Kidney (tissue), 14 donors: ENCODE data around the gene CHD5. TPM values are rescaled to one million over a fixed set of nuclear protein-coding genes. Genes with fewer than 3 reads are reported as not detected.

Experiments used
- DNase-seq, 5 donors: peaks; one replicate each; pipeline ENCODE4 v3.0.0-alpha.2; 2013 to 2020
- FAIRE-seq: peaks from 2 replicates; lab custom pipeline; 2012; peaks lifted over from hg19 to GRCh38; lab: Jason Lieb, UNC
- H3K27ac ChIP-seq, 2 donors: one replicate each; pipeline ENCODE4 v1.7.0; 2013; ENCODE audit warnings: low read depth in 2 of 2, low read length in 2 of 2, inconsistent platforms in 1 of 2
- H3K27me3 ChIP-seq: one replicate; pipeline ENCODE4 v1.7.1; 2013; ENCODE audit warnings: low read length, inconsistent platforms; ENCODE audit not compliant: control insufficient read depth, insufficient read depth
- H3K36me3 ChIP-seq, 3 donors: one replicate each; pipeline versions ENCODE4 v1.7.0 to v1.7.1; 2013; ENCODE audit warnings: low read length in 3 of 3, control low read depth in 1 of 3, inconsistent platforms in 1 of 3; ENCODE audit not compliant: insufficient read depth in 3 of 3, control insufficient read depth in 2 of 3
- H3K4me1 ChIP-seq, 3 donors: one replicate each; pipeline versions ENCODE4 v1.7.0 to v1.7.1; 2013; ENCODE audit warnings: low read length in 3 of 3, inconsistent platforms in 1 of 3, low read depth in 1 of 3; ENCODE audit not compliant: control insufficient read depth in 2 of 3, insufficient read depth in 2 of 3
- H3K4me3 ChIP-seq, 3 donors: one replicate each; pipeline versions ENCODE4 v1.7.0 to v1.8.1; 2013; ENCODE audit warnings: low read length in 3 of 3, control low read depth in 1 of 3, inconsistent platforms in 1 of 3
- H3K9ac ChIP-seq, 3 donors: one replicate each; pipeline versions ENCODE4 v1.7.0 to v1.7.1; 2013; ENCODE audit warnings: low read length in 3 of 3, control low read depth in 1 of 3, inconsistent platforms in 1 of 3
- H3K9me3 ChIP-seq, 3 donors: one replicate each; pipeline versions ENCODE4 v1.7.0 to v1.7.1; 2013; ENCODE audit warnings: low read length in 3 of 3, control low read depth in 1 of 3, inconsistent platforms in 1 of 3; ENCODE audit not compliant: control insufficient read depth in 2 of 3, insufficient read depth in 1 of 3
- intact Hi-C: fragments of 100-400 bp; cut with DNase I; formaldehyde crosslinking; loops from one replicate; pipeline ENCODE4 v1.11.1; 2022
- polyA plus RNA-seq: library from polyadenylated mRNA; stranded (reverse); fragments of 350-450 nt; fragmentation: Illumina TruSeq; extraction: RNeasy Lipid Tissue Mini Kit (QIAGEN cat#74804); gene quantifications from one replicate; pipeline ENCODE4 v1.2.3, GENCODE V29; 2014; ENCODE audit warnings: low read depth, low replicate concordance; ENCODE audit not compliant: insufficient read depth
- total RNA-seq: library from RNA; stranded (reverse); fragmentation: NEBNext Ultra II Directional; extraction: Animal tissue kit (Norgen Biotek cat#: 25700); gene quantifications from one replicate; pipeline ENCODE4 v1.2.1, GENCODE V29; 2021
- TF ChIP-seq, protein P1 (sequence below): IDR thresholded peaks from 3 replicates; pipeline ENCODE4 v1.5.1; 2012; ENCODE audit warnings: mild to moderate bottlenecking, moderate library complexity, borderline replicate concordance; ENCODE audit not compliant: insufficient read depth; ENCODE audit errors: extremely low read depth
- donor health status: control.
- donor health status: control.
- donor health status: control.
- donor health status: control.
- donor health status: control.
- donor health status: DM: yes; HTN: yes; CAD: no.
- donor health status: Normal renal cell carcinoma (clear cell type).

The CHD5 gene
- total and polyA plus RNA-seq, 2 donors from 2014 or later: 0.54 to 0.85 TPM

DNA sequence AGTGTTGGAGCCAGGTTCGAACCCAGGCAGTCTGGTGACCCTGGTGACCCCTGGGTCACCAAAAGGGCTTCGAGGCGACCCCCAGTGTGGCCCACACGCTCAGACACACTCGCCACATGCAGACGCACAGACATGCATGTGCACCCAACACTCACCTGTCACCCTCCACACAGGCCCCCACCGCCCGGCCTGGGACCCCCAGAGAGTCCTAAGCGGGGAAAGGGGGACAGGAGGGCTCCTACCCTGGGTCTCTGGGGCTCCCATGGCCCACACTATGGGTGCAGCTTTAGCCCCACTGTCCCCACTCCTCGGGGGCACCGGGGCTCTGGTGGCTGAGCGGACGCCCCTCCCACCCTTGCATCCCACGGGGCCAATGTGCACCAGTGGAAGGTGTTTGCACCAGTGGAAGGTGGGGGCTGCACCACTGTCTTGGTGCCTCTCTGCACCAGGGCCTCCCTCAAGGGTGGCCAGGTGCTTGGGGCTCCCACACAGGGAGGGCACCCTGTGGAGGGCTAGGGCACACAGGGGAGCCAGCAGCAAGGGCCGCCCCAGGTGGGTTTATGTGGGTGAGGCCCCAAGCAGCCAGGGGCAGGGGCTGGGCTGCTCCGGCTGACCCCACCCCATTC, 9.9 kb downstream of the CHD5 start:
- Histone ChIP-seq H3K4me3 (no peak overlapping the region), H3K27ac (no peak overlapping the region), H3K27me3 (peaks cover under 1% of the 10 kb centered on the region), H3K9me3 (peaks cover 0 to 2% (median 0%) of the 10 kb centered on the region in 3 donors), H3K4me1 (no peaks in the 10 kb centered on the region), H3K9ac (no peak overlapping the region), H3K36me3 (no peaks in the 10 kb centered on the region)
- no peak for DNase-seq
- intact Hi-C loops: no loop called here
- FAIRE-seq: no peak
- TF ChIP-seq, protein P1, sequence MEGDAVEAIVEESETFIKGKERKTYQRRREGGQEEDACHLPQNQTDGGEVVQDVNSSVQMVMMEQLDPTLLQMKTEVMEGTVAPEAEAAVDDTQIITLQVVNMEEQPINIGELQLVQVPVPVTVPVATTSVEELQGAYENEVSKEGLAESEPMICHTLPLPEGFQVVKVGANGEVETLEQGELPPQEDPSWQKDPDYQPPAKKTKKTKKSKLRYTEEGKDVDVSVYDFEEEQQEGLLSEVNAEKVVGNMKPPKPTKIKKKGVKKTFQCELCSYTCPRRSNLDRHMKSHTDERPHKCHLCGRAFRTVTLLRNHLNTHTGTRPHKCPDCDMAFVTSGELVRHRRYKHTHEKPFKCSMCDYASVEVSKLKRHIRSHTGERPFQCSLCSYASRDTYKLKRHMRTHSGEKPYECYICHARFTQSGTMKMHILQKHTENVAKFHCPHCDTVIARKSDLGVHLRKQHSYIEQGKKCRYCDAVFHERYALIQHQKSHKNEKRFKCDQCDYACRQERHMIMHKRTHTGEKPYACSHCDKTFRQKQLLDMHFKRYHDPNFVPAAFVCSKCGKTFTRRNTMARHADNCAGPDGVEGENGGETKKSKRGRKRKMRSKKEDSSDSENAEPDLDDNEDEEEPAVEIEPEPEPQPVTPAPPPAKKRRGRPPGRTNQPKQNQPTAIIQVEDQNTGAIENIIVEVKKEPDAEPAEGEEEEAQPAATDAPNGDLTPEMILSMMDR: no peak

DNA sequence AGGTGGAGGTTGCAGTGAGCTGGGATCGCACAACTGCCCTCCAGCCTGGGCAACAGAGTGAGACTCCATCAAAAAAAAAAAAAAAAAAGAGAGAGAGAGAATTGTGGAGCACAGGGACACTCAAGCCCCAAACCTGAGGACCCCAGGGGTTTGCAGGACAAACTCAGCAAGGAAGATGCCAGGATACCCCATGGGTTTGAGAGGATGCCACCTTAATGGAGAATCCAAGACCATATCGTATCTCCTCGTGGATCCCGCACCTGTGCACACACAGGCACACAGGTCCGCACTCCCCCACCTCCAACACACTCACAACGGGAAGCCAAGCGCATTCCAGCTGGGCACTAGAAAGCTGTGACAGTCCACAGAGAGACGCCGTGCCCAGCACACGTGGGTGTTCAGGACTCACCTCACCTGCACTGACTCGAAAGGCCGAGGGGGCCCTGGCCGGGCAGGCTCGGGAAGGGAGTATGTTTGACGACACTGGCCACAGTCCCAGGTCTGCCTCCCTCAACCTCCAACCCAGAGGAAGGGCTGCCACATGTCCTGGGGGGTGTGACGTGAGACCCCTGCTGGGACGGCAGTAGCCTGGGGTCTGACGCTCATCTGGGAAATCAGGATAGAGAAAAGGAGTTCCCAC, 11.1 kb downstream of the CHD5 start:
- FAIRE-seq (no peak), DNase-seq (no peak)
- Histone ChIP-seq H3K4me3 (no peak overlapping the region), H3K9me3 (no peaks in the 10 kb centered on the region), H3K4me1 (no peaks in the 10 kb centered on the region), H3K27me3 (no peaks in the 10 kb centered on the region), H3K36me3 (no peaks in the 10 kb centered on the region), H3K27ac (no peak overlapping the region), H3K9ac (no peak overlapping the region)
- intact Hi-C loops: no loop called here
- TF ChIP-seq, protein P1: no peak

DNA sequence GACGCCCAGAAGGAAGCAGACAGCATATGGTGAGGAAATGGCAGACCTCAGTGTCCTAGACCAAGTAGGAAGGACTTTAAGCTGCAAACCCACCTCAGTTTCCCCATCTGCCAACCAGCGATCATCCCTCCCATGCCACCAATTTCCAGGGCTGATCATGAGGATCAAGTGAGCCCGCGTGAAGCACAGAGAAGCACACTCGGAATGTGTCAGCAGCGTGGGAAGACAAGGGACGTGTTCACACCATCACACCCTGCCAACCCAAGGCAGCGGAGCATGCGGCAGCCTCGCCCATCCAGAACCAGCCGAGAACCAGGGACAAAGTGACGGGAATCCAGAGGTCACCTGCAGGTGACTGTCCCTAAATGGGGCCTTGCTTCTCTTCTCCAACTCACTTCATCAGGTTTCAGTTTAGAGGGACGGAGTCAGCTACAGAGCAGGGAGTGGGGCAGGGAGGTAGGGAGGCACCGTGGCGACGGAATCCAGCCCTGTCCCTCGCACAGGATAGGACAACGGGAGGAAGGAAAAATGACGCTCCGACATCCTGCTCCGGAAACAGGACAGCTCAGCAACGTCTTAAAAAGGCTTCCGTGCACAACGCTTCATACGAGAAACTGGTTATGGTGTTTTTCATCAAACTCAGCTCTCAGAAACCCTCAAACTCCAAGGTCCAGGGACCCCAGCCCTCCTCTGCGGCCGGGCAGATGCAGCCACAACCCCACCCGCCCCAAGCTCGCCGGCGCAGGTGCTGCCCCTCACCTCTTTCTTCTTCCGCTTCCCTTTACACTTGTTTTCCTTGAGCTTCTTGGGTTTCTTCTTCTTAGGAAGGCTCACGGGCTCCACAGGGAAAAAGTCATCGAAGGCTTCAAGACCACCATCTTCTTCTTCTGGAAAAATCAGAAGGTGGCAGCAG, 12.5 kb downstream of the CHD5 start:
- no peaks in the 10 kb centered on the region for H3K4me1 ChIP-seq
- H3K27me3 ChIP-seq: no peaks in the 10 kb centered on the region
- FAIRE-seq (no peak), DNase-seq (no peak)
- intact Hi-C loops: no loop called here
- no peaks in the 10 kb centered on the region for H3K36me3 ChIP-seq
- H3K9me3 ChIP-seq: no peaks in the 10 kb centered on the region
- no peak overlapping the region for H3K4me3 ChIP-seq
- H3K27ac ChIP-seq: no peak overlapping the region
- H3K9ac ChIP-seq: no peak overlapping the region
- TF ChIP-seq, protein P1: no peak
